Measurements from ENCODE around the gene SFI1. TPM values are rescaled to one million over a fixed set of nuclear protein-coding genes. Genes with fewer than 3 reads are reported as not detected.
"Not testable (repeated sequence)": the region's sequence is repeated elsewhere in the genome, so short reads cannot be mapped to it uniquely, and the experiment has no call there.

SFI1 gene
- total RNA-seq, 1 donor from 2014 or later, result 38.0 TPM

GRCh38 chr22:31653944-31654343, 157.6 kb downstream of the SFI1 start:
- DNase-seq, result no peak
- Histone ChIP-seq H3K36me3 (peaks cover 11% of the 10 kb centered on the region), H3K27ac (no peak overlapping the region), H3K9me3 (no peaks in the 10 kb centered on the region), H3K4me1 (peaks cover 3% of the 10 kb centered on the region), H3K4me3 (no peak overlapping the region), H3K27me3 (no peaks in the 10 kb centered on the region)
- intact Hi-C loops (cut with DNase I), result no loop called here
- TF ChIP-seq CTCF (IDR thresholded peaks at IDR 0.05), result no peak
- no peak for ATAC-seq

- DNase-seq (no peak), ATAC-seq (no peak)
- H3K4me3 ChIP-seq, result no peak overlapping the region
- no peaks in the 10 kb centered on the region for H3K27me3 ChIP-seq
- no peak overlapping the region for H3K27ac ChIP-seq
- no peaks in the 10 kb centered on the region for H3K9me3 ChIP-seq
- H3K36me3 ChIP-seq, result peaks cover 6% of the 10 kb centered on the region
- intact Hi-C loops (cut with DNase I), result no loop called here
- no peak for TF ChIP-seq CTCF (IDR thresholded peaks at IDR 0.05)
- peaks cover 3% of the 10 kb centered on the region for H3K4me1 ChIP-seq
These were observed 158.1 kb downstream of the SFI1 start for GRCh38 chr22:31654408-31654807.

- H3K4me1 ChIP-seq, result peaks cover 13% of the 10 kb centered on the region
- TF ChIP-seq CTCF (IDR thresholded peaks at IDR 0.05), result no peak
- no peaks in the 10 kb centered on the region for H3K36me3 ChIP-seq
- no peaks in the 10 kb centered on the region for H3K9me3 ChIP-seq
- no peak overlapping the region for H3K27ac ChIP-seq
- ATAC-seq (no peak), DNase-seq (no peak)
- intact Hi-C loops (cut with DNase I), result no loop called here
- H3K27me3 ChIP-seq, result no peaks in the 10 kb centered on the region
- H3K4me3 ChIP-seq, result no peak overlapping the region
These were observed 162.9 kb downstream of the SFI1 start for GRCh38 chr22:31659246-31659645.

GRCh38 chr22:31660860-31661341, 164.6 kb downstream of the SFI1 start:
- H3K27ac ChIP-seq; ATAC-seq; H3K27me3 ChIP-seq; H3K36me3 ChIP-seq; intact Hi-C loops (cut with DNase I); H3K9me3 ChIP-seq; DNase-seq: not testable (repeated sequence)
- Histone ChIP-seq H3K4me1 (peaks cover 13% of the 10 kb centered on the region), H3K4me3 (peak overlapping the region; percentile 96)

GRCh38 chr22:31661851-31662667, 165.7 kb downstream of the SFI1 start, which contains the start of gene PISD:
PISD (minus strand) TSS chr22:31662215; CDS start chr22:31662208, 7 bp downstream.
- intact Hi-C loops (cut with DNase I), result no loop called here
- Histone ChIP-seq H3K36me3 (no peaks in the 10 kb centered on the region), H3K4me3 (peak within 1 kb of the TSS; percentile 96), H3K27me3 (no peaks in the 10 kb centered on the region), H3K27ac (peak within 1 kb of the TSS; percentile 82), H3K4me1 (peaks cover 13% of the 10 kb centered on the region), H3K9me3 (no peaks in the 10 kb centered on the region)
- no peak for TF ChIP-seq CTCF (IDR thresholded peaks at IDR 0.05)
- ATAC-seq, result peak; percentile 100
- peak; percentile 98 for DNase-seq

- no peaks in the 10 kb centered on the region for H3K27me3 ChIP-seq
- peaks cover 13% of the 10 kb centered on the region for H3K4me1 ChIP-seq
- intact Hi-C loops (cut with DNase I), result no loop called here
- ATAC-seq (no peak), DNase-seq (no peak)
- no peaks in the 10 kb centered on the region for H3K9me3 ChIP-seq
- no peak for TF ChIP-seq CTCF (IDR thresholded peaks at IDR 0.05)
- no peaks in the 10 kb centered on the region for H3K36me3 ChIP-seq
- peak overlapping the region; percentile 82 for H3K27ac ChIP-seq
- peak overlapping the region; percentile 96 for H3K4me3 ChIP-seq
These were observed 166.3 kb downstream of the SFI1 start for GRCh38 chr22:31662668-31663037.

Measured in upper lobe of right lung (tissue), 1 donor.